GM12872 (cell line): Measurements from ENCODE around the gene MBOAT2.

Experiments
- CTCF ChIP-seq: IDR thresholded peaks from 3 replicates; pipeline ENCODE4 v1.5.1; 2011; ENCODE audit warnings: low read depth, mild to moderate bottlenecking, low read length, moderate library complexity; ENCODE audit not compliant: insufficient read depth

Gene MBOAT2

GRCh38 chr2:9003616-9004337 lies at the start of gene MBOAT2:
MBOAT2 (minus strand) TSS chr2:9003684; CDS start chr2:9003614, 70 bp downstream.
- TF ChIP-seq CTCF: no peak

GRCh38 chr2:9052821-9053533 lies 49.5 kb upstream of the MBOAT2 start:
- TF ChIP-seq CTCF: no peak

- TF ChIP-seq CTCF: no peak
Observed at GRCh38 chr2:9050122-9050809, 46.8 kb upstream of the MBOAT2 start.

GRCh38 chr2:9045595-9045994 lies 42.1 kb upstream of the MBOAT2 start:
- no peak for TF ChIP-seq CTCF

- no peak for TF ChIP-seq CTCF
Observed at GRCh38 chr2:9037166-9037565, 33.7 kb upstream of the MBOAT2 start.

- no peak for TF ChIP-seq CTCF
Observed at GRCh38 chr2:9033385-9034168, 30.1 kb upstream of the MBOAT2 start.

GRCh38 chr2:9032536-9033255 lies 29.2 kb upstream of the MBOAT2 start:
- no peak for TF ChIP-seq CTCF
